Measurements from ENCODE around the gene TMEM147. TPM values are rescaled to one million over a fixed set of nuclear protein-coding genes. Genes with fewer than 3 reads are reported as not detected.
A peak's percentile ranks its signal among the peaks of the same experiment; 100 is the strongest.

TMEM147 gene
- total and polyA plus RNA-seq, 9 donors = 41.5 to 51.4 (median 45.5) TPM

- no peaks in the 10 kb centered on the region for H3K9me3 ChIP-seq (replicated peaks; ENCODE audit: control insufficient read depth, low read depth, low read length)
- peaks cover 35% of the 10 kb centered on the region for H3K27me3 ChIP-seq (ENCODE audit: control insufficient read depth, insufficient read depth, low read length)
- no peaks in the 10 kb centered on the region for H3K36me3 ChIP-seq (ENCODE audit: control insufficient read depth, insufficient read depth, low read length)
- no peaks in the 10 kb centered on the region for H3K4me1 ChIP-seq (ENCODE audit: control insufficient read depth, insufficient read depth, low read length)
- no peak overlapping the region for H3K27ac ChIP-seq (ENCODE audit: low read length)
- no peak for DNase-seq
- H3K4me3 ChIP-seq (ENCODE audit: low read length) = no peak overlapping the region
- WGBS (ENCODE audit: insufficient coverage) = 63% methylated on average over 12 of the region's 19 CpGs
Measured at GRCh38 chr19:35529241-35530218, 15.9 kb upstream of the TMEM147 start.

DNA sequence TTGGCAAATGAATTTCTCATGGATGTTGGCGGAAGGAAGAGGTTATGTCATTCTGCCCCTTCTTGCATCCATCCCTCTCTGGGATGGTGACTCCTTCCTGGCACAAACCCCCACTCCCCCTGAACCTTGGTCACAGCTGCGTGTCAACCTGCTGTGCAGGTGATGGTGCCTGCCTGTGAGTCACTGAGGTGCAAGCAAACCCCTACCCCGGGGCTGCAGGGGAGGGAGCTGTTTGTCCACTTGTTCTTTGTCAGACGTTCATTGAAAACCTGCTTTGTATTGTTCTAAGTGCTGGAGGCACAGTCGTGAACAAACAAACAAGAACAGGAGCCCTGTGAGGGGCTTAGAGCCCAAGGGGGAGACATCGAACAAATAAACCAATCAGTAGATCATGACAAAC, 14.1 kb upstream of the TMEM147 start:
- Histone ChIP-seq H3K4me3 (ENCODE audit: low read length) (no peak overlapping the region), H3K27ac (ENCODE audit: low read length) (no peak overlapping the region), H3K36me3 (ENCODE audit: control insufficient read depth, insufficient read depth, low read length) (no peaks in the 10 kb centered on the region), H3K27me3 (ENCODE audit: control insufficient read depth, insufficient read depth, low read length) (peaks cover 33% of the 10 kb centered on the region), H3K4me1 (ENCODE audit: control insufficient read depth, insufficient read depth, low read length) (no peaks in the 10 kb centered on the region), H3K9me3 (replicated peaks; ENCODE audit: control insufficient read depth, low read depth, low read length) (no peaks in the 10 kb centered on the region)
- 66% methylated on average over 3 of the region's 6 CpGs for whole genome bisulfite sequencing (ENCODE audit: insufficient coverage)
- no peak for DNase-seq

DNA sequence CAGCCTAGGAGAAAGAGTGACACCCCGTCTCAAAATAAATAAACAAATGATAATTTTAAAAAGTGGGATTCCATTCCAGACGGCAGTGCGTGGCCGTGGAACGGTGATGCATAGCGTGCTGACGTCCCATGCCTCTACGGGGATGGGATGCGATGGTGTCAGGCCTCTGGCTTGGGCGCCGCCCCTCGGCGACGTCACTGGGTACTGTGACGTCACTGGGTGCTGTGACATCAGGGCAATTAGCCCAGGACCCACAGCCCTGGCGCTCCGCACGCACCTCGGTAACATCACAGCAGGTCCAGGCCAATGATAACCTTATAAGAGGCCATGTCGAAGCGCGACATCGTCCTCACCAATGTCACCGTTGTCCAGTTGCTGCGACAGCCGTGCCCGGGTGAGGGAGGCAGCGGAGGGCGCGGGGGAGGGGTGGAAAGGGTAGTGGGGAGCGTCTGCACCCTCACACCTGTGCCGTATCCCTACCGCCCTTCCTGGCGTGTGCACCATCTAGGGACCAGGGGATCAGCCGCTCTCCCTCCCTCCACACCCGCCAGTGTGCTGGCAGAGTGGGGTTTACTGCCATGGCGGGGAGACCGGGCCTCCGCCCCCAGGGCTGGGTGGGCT, 12.1 kb upstream of the TMEM147 start, which contains the start of gene GAPDHS:
TSS of gene GAPDHS (plus strand) at position 256 of the 621 bp plus-strand sequence. CDS start at position 328, 72 bp downstream.
- Histone ChIP-seq H3K4me1 (ENCODE audit: control insufficient read depth, insufficient read depth, low read length) (no peaks in the 10 kb centered on the region), H3K27ac (ENCODE audit: low read length) (no peak within 1 kb of the TSS), H3K36me3 (ENCODE audit: control insufficient read depth, insufficient read depth, low read length) (no peaks in the 10 kb centered on the region), H3K27me3 (ENCODE audit: control insufficient read depth, insufficient read depth, low read length) (peaks cover 33% of the 10 kb centered on the region), H3K4me3 (ENCODE audit: low read length) (no peak within 1 kb of the TSS), H3K9me3 (replicated peaks; ENCODE audit: control insufficient read depth, low read depth, low read length) (no peaks in the 10 kb centered on the region)
- 48% methylated on average over 25 of the region's 39 CpGs for WGBS (ENCODE audit: insufficient coverage)
- DNase-seq = no peak

GRCh38 chr19:35533822-35534392, 11.5 kb upstream of the TMEM147 start:
- Histone ChIP-seq H3K27ac (ENCODE audit: low read length) (no peak overlapping the region), H3K36me3 (ENCODE audit: control insufficient read depth, insufficient read depth, low read length) (no peaks in the 10 kb centered on the region), H3K27me3 (ENCODE audit: control insufficient read depth, insufficient read depth, low read length) (peaks cover 28% of the 10 kb centered on the region), H3K4me3 (ENCODE audit: low read length) (no peak overlapping the region), H3K4me1 (ENCODE audit: control insufficient read depth, insufficient read depth, low read length) (no peaks in the 10 kb centered on the region), H3K9me3 (replicated peaks; ENCODE audit: control insufficient read depth, low read depth, low read length) (no peaks in the 10 kb centered on the region)
- DNase-seq = peak; percentile 45
- WGBS (ENCODE audit: insufficient coverage) = 3% methylated on average over 18 of the region's 30 CpGs

GRCh38 chr19:35534803-35535480, 10.5 kb upstream of the TMEM147 start:
- Histone ChIP-seq H3K4me1 (ENCODE audit: control insufficient read depth, insufficient read depth, low read length) (no peaks in the 10 kb centered on the region), H3K27me3 (ENCODE audit: control insufficient read depth, insufficient read depth, low read length) (peaks cover 26% of the 10 kb centered on the region), H3K27ac (ENCODE audit: low read length) (no peak overlapping the region), H3K4me3 (ENCODE audit: low read length) (no peak overlapping the region), H3K36me3 (ENCODE audit: control insufficient read depth, insufficient read depth, low read length) (no peaks in the 10 kb centered on the region), H3K9me3 (replicated peaks; ENCODE audit: control insufficient read depth, low read depth, low read length) (no peaks in the 10 kb centered on the region)
- WGBS (ENCODE audit: insufficient coverage) = 60% methylated on average over 7 of the region's 10 CpGs
- DNase-seq = no peak

- no peaks in the 10 kb centered on the region for H3K9me3 ChIP-seq (replicated peaks; ENCODE audit: control insufficient read depth, low read depth, low read length)
- WGBS (ENCODE audit: insufficient coverage) = no CpG with 5 or more reads among the region's 6 CpGs
Measured at GRCh38 chr19:35539314-35539713, 6.1 kb upstream of the TMEM147 start.

DNA sequence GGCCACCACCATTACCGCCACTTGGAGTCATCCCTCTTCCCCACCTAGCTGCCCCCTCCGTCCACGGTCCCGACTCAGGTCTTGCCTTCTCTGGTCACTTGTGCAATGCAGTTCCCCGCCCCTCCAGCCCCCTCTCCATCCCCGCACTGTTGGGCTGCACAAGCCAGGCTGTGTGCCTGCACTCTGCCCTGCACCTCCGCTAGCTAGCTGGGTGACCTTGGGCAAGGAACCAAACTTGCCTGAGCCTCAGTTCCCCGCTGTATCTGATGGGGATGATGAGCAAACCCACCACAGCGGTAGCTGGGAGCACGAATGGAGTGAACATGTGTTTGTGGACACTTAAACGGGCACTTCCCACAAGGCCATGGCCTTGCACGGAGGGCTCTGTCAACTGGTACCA, 5.6 kb upstream of the TMEM147 start:
- WGBS (ENCODE audit: insufficient coverage) = 92% methylated on average over 11 of the region's 12 CpGs
- no peak for DNase-seq
- Histone ChIP-seq H3K36me3 (ENCODE audit: control insufficient read depth, insufficient read depth, low read length) (peaks cover 6% of the 10 kb centered on the region), H3K27me3 (ENCODE audit: control insufficient read depth, insufficient read depth, low read length) (peaks cover 2% of the 10 kb centered on the region), H3K27ac (ENCODE audit: low read length) (no peak overlapping the region), H3K4me1 (ENCODE audit: control insufficient read depth, insufficient read depth, low read length) (peaks cover 7% of the 10 kb centered on the region), H3K4me3 (ENCODE audit: low read length) (no peak overlapping the region), H3K9me3 (replicated peaks; ENCODE audit: control insufficient read depth, low read depth, low read length) (no peaks in the 10 kb centered on the region)

More at GRCh38 chr19:35539314-35539713, 6.1 kb upstream of the TMEM147 start:
- H3K4me3 ChIP-seq (ENCODE audit: low read length) = no peak overlapping the region
- H3K27me3 ChIP-seq (ENCODE audit: control insufficient read depth, insufficient read depth, low read length) = peaks cover 7% of the 10 kb centered on the region
- no peak for DNase-seq
- H3K36me3 ChIP-seq (ENCODE audit: control insufficient read depth, insufficient read depth, low read length) = peaks cover 6% of the 10 kb centered on the region
- H3K4me1 ChIP-seq (ENCODE audit: control insufficient read depth, insufficient read depth, low read length) = peaks cover 1% of the 10 kb centered on the region
- H3K27ac ChIP-seq (ENCODE audit: low read length) = no peak overlapping the region

DNA sequence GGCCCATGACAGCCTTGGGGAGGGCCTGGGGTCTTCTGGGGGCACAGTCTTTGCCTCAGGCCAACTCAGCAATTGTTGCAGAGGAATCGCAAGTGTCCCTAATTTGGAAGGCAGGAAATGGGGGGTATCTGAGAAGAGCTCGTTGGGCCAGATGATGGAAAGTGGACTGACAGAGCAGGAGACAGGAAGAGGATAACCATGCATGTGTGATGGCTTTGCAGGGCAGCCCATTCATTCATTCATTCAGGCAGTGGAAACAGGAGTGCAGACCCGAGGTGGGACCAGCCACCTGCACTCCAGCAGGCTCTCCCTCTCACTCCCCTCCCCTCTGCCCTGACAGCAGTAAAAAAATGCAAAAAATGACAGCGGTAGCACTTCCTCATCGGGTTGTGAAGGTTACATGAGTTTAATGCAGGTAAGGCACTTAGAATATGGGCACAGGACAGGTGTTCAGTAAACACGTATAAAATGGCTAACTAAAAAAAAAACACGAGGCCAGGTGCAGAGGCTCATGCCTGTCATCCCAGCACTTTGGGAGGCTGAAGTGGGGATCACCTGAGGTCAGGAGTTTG, 5.0 kb upstream of the TMEM147 start:
- DNase-seq = no peak
- Histone ChIP-seq H3K4me3 (ENCODE audit: low read length) (no peak overlapping the region), H3K27ac (ENCODE audit: low read length) (no peak overlapping the region), H3K36me3 (ENCODE audit: control insufficient read depth, insufficient read depth, low read length) (peaks cover 6% of the 10 kb centered on the region), H3K27me3 (ENCODE audit: control insufficient read depth, insufficient read depth, low read length) (no peaks in the 10 kb centered on the region), H3K9me3 (replicated peaks; ENCODE audit: control insufficient read depth, low read depth, low read length) (no peaks in the 10 kb centered on the region), H3K4me1 (ENCODE audit: control insufficient read depth, insufficient read depth, low read length) (peaks cover 9% of the 10 kb centered on the region)
- WGBS (ENCODE audit: insufficient coverage) = 92% methylated on average over 3 of the region's 7 CpGs

DNA sequence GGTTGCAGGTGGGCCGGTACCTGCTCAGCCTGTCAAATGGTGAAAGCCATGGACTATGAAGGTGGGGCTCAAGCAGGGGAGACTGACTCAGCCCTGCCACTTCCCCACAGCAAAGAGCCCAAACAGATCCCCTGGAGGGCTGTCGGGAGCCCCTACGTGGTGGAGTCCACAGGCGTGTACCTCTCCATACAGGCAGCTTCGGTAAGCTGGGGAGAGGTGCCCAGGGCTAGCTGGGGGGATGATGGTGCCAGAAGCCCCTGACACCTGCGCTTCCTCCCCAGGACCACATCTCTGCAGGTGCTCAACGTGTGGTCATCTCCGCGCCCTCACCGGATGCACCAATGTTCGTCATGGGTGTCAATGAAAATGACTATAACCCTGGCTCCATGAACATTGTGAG, 3.2 kb upstream of the TMEM147 start:
- H3K4me1 ChIP-seq (ENCODE audit: control insufficient read depth, insufficient read depth, low read length) = peaks cover 19% of the 10 kb centered on the region
- no peak for DNase-seq
- 95% methylated on average over 4 of the region's 11 CpGs for WGBS (ENCODE audit: insufficient coverage)
- H3K36me3 ChIP-seq (ENCODE audit: control insufficient read depth, insufficient read depth, low read length) = peaks cover 15% of the 10 kb centered on the region
- H3K9me3 ChIP-seq (replicated peaks; ENCODE audit: control insufficient read depth, low read depth, low read length) = no peaks in the 10 kb centered on the region
- no peak overlapping the region for H3K4me3 ChIP-seq (ENCODE audit: low read length)
- H3K27ac ChIP-seq (ENCODE audit: low read length) = no peak overlapping the region
- no peaks in the 10 kb centered on the region for H3K27me3 ChIP-seq (ENCODE audit: control insufficient read depth, insufficient read depth, low read length)
